ENCODE results near the gene SPTA1. TPM values are rescaled to one million over a fixed set of nuclear protein-coding genes. Genes with fewer than 3 reads are reported as not detected.

Gene SPTA1
- polyA plus RNA-seq, 3 donors, result 0.19 to 0.28 TPM; not detected in 1

GRCh38 chr1:158716335-158716734 lies 29.8 kb upstream of the SPTA1 start:
- Mint-ChIP-seq H3K4me3 (no peak overlapping the region), H3K27ac (no peak overlapping the region), H3K4me1 (no peaks in the 10 kb centered on the region), H3K9me3 (peaks cover 0 to under 1% (median 0%) of the 10 kb centered on the region in 7 donors), H3K36me3 (no peaks in the 10 kb centered on the region), H3K27me3 (ENCODE audit: low read depth in 3 of 3) (no peaks in the 10 kb centered on the region)
- WGBS (ENCODE audit: insufficient coverage), result no CpG with 5 or more reads among the region's 1 CpG
- Histone ChIP-seq H3K4me1 (ENCODE audit: control insufficient read depth in 1 of 2, insufficient read depth in 2 of 2, low read length in 2 of 2) (no peaks in the 10 kb centered on the region), H3K27ac (ENCODE audit: low read depth in 1 of 2, low read length in 2 of 2) (no peak overlapping the region), H3K4me3 (replicated peaks in 1 of 3; ENCODE audit: low read depth in 2 of 3, low read length in 3 of 3) (no peak overlapping the region), H2AFZ (ENCODE audit: insufficient read depth, low read depth, low read length, poor library complexity, severe bottlenecking) (no peak overlapping the region), H3K27me3 (ENCODE audit: control insufficient read depth in 2 of 2, insufficient read depth in 2 of 2, low read length in 2 of 2) (no peaks in the 10 kb centered on the region), H3K79me2 (ENCODE audit: insufficient read depth, low read length) (no peaks in the 10 kb centered on the region), H4K20me1 (ENCODE audit: insufficient read depth, low read length) (no peaks in the 10 kb centered on the region), H3K36me3 (replicated peaks in 1 of 2; ENCODE audit: control insufficient read depth in 1 of 2, insufficient read depth in 2 of 2, low read length in 2 of 2) (no peaks in the 10 kb centered on the region), H3K9me3 (replicated peaks in 1 of 2; ENCODE audit: control insufficient read depth in 1 of 2, insufficient read depth in 1 of 2, low read length in 2 of 2) (no peaks in the 10 kb centered on the region), H3K9ac (ENCODE audit: insufficient read depth, low read length, poor library complexity, severe bottlenecking) (no peak overlapping the region), H3K4me2 (replicated peaks; ENCODE audit: extremely low read depth, low read length, poor library complexity, severe bottlenecking) (no peak overlapping the region)
- no peak for DNase-seq
- intact Hi-C loops (cut with micrococcal nuclease), result no loop called here
- TF ChIP-seq CTCF (IDR thresholded peaks at IDR 0.05), result no peak

GRCh38 chr1:158714754-158715153 lies 28.2 kb upstream of the SPTA1 start:
- no peaks in the 10 kb centered on the region for H3K4me1 ChIP-seq (ENCODE audit: control insufficient read depth in 1 of 2, insufficient read depth in 2 of 2, low read length in 2 of 2)
- H3K9ac ChIP-seq (ENCODE audit: insufficient read depth, low read length, poor library complexity, severe bottlenecking), result no peak overlapping the region
- TF ChIP-seq CTCF (IDR thresholded peaks at IDR 0.05), result no peak
- intact Hi-C loops (cut with micrococcal nuclease), result no loop called here
- no peaks in the 10 kb centered on the region for H3K27me3 Mint-ChIP-seq (ENCODE audit: low read depth in 3 of 3)
- H3K4me2 ChIP-seq (replicated peaks; ENCODE audit: extremely low read depth, low read length, poor library complexity, severe bottlenecking), result no peak overlapping the region
- H3K4me3 Mint-ChIP-seq, result no peak overlapping the region
- WGBS (ENCODE audit: insufficient coverage), result no CpG with 5 or more reads among the region's 1 CpG
- H2AFZ ChIP-seq (ENCODE audit: insufficient read depth, low read depth, low read length, poor library complexity, severe bottlenecking), result no peak overlapping the region
- H3K27me3 ChIP-seq (ENCODE audit: control insufficient read depth in 2 of 2, insufficient read depth in 2 of 2, low read length in 2 of 2), result no peaks in the 10 kb centered on the region
- no peak overlapping the region for H3K4me3 ChIP-seq (replicated peaks in 1 of 3; ENCODE audit: low read depth in 2 of 3, low read length in 3 of 3)
- H3K27ac Mint-ChIP-seq, result peak overlapping the region in 1 of 7 donors; percentile 20
- no peaks in the 10 kb centered on the region for H4K20me1 ChIP-seq (ENCODE audit: insufficient read depth, low read length)
- H3K36me3 ChIP-seq (replicated peaks in 1 of 2; ENCODE audit: control insufficient read depth in 1 of 2, insufficient read depth in 2 of 2, low read length in 2 of 2), result no peaks in the 10 kb centered on the region
- no peaks in the 10 kb centered on the region for H3K79me2 ChIP-seq (ENCODE audit: insufficient read depth, low read length)
- no peak for DNase-seq
- no peaks in the 10 kb centered on the region for H3K9me3 ChIP-seq (replicated peaks in 1 of 2; ENCODE audit: control insufficient read depth in 1 of 2, insufficient read depth in 1 of 2, low read length in 2 of 2)
- no peaks in the 10 kb centered on the region for H3K4me1 Mint-ChIP-seq
- H3K9me3 Mint-ChIP-seq, result peaks cover 0 to 2% (median 0%) of the 10 kb centered on the region in 7 donors
- no peaks in the 10 kb centered on the region for H3K36me3 Mint-ChIP-seq
- no peak overlapping the region for H3K27ac ChIP-seq (ENCODE audit: low read depth in 1 of 2, low read length in 2 of 2)

All from CD14-positive monocyte (primary cell).